Activated T-helper 17 cell treated with anti-CD3 and anti-CD28 coated beads, Interleukin-2, amount 50 U/mL, for 72 hours (primary cell): ENCODE results near the gene CPA1. TPM values are rescaled to one million over a fixed set of nuclear protein-coding genes. Genes with fewer than 3 reads are reported as not detected.

Source experiments
- ATAC-seq: fragments of 150-1000 bp; cut with Tn5 transposase; replicated peaks from 2 replicates; pipeline ENCODE4 v1.10.0; 2021; ENCODE audit warnings: mild to moderate bottlenecking, moderate library complexity
- H3K27ac Mint-ChIP-seq: one replicate; pipeline ENCODE4 v1.8.0; 2022; ENCODE audit warnings: mixed read lengths
- H3K27me3 Mint-ChIP-seq: one replicate; pipeline ENCODE4 v1.8.0; 2022; ENCODE audit warnings: mixed read lengths
- H3K36me3 Mint-ChIP-seq: one replicate; pipeline ENCODE4 v1.8.0; 2022; ENCODE audit warnings: low read depth, mild to moderate bottlenecking, mixed read lengths
- H3K4me1 Mint-ChIP-seq: one replicate; pipeline ENCODE4 v1.8.0; 2022; ENCODE audit warnings: mixed read lengths
- H3K4me3 Mint-ChIP-seq: one replicate; pipeline ENCODE4 v1.8.0; 2022; ENCODE audit warnings: mild to moderate bottlenecking, mixed read lengths
- H3K9me3 Mint-ChIP-seq: one replicate; pipeline ENCODE4 v1.8.0; 2022; ENCODE audit warnings: mixed read lengths
- total RNA-seq, 2 donors: library from RNA; stranded (reverse); gene quantifications; one replicate each; pipeline ENCODE4 v1.2.3, GENCODE V29; 2022

Gene CPA1
- total RNA-seq, 2 donors from 2014 or later: not detected

- peaks cover 8% of the 10 kb centered on the region for H3K36me3 Mint-ChIP-seq
- peak overlapping the region; percentile 58 for H3K4me3 Mint-ChIP-seq
- peaks cover 11% of the 10 kb centered on the region for H3K9me3 Mint-ChIP-seq
- peak overlapping the region; percentile 88 for H3K27ac Mint-ChIP-seq
- peak; percentile 92 for ATAC-seq
- H3K27me3 Mint-ChIP-seq: peaks cover 3% of the 10 kb centered on the region
- peaks cover 13% of the 10 kb centered on the region for H3K4me1 Mint-ChIP-seq
Observed at GRCh38 chr7:130363026-130363847, 17.1 kb upstream of the CPA1 start.

DNA sequence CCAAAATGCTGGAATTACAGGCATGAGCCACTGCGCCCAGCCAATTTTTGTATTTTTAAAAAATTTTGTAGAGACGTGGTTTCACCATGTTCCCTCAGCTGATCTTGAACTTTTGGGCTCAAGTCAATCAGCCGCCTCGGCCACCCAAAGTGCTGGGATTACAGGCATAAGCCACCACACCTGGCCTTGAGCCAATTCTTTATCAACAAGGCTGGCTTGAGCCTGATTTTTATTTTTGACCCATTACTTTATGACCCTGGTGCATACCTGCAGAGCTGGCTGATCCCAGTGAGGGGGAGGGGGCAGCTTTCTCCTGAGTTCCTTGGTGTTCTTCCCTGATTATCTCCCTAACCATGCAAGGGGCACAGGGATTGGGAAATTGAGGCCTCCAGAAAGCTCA lies 15.8 kb upstream of the CPA1 start:
- H3K27ac Mint-ChIP-seq: no peak overlapping the region
- H3K36me3 Mint-ChIP-seq: peaks cover 18% of the 10 kb centered on the region
- ATAC-seq: no peak
- H3K9me3 Mint-ChIP-seq: peaks cover 9% of the 10 kb centered on the region
- no peak overlapping the region for H3K4me3 Mint-ChIP-seq
- peaks cover 3% of the 10 kb centered on the region for H3K27me3 Mint-ChIP-seq
- H3K4me1 Mint-ChIP-seq: peaks cover 24% of the 10 kb centered on the region

GRCh38 chr7:130365088-130365487 lies 15.2 kb upstream of the CPA1 start:
- no peak for ATAC-seq
- peaks cover 29% of the 10 kb centered on the region for H3K4me1 Mint-ChIP-seq
- peaks cover 5% of the 10 kb centered on the region for H3K9me3 Mint-ChIP-seq
- peaks cover 3% of the 10 kb centered on the region for H3K27me3 Mint-ChIP-seq
- peak overlapping the region; percentile 87 for H3K4me3 Mint-ChIP-seq
- peaks cover 18% of the 10 kb centered on the region for H3K36me3 Mint-ChIP-seq
- peak overlapping the region; percentile 95 for H3K27ac Mint-ChIP-seq

DNA sequence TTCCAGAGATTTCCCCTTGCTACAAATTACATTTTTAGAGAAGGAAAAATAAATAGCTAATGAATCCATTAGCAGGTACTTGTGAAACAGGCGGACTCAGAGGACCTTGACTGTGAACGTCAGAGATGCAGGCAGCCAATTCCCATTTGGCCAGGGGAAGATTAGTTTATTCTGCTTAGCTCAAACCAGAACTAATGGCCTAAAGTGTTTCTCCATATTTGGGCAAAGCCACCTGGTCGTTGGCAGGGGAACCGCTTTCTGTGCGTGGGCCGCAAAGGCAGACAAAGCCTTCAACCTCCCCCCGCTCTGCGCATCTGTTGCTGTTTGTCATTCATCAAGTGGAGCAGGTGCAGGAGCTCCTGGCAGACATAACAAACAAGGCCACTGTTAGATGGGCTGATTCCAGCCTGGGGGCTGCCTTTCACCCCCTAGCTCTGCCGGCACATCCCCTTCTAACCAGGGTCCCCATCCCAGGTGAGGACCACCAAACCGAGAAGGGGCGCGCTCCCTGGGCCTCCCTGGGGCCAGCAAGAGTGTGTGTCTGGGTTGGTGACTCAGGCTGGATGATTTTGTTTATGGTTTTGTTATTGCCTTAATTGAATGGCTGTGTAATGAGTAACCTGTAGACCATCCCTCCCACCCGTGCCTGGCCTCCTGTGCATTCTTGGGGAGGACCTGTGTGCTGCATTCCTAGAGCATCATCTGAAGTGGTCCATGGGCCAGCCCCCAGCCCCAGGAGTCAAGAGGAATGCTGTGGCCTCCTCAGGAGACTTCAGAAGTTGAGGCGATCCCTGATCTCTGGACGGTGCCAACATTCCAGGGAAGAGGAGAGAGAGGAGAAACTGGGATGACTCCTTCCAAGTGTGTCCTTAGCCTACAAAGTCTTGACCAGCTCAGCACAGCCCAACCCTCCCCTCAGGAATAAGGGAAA lies 14.5 kb upstream of the CPA1 start:
- H3K27ac Mint-ChIP-seq: peak overlapping the region; percentile 95
- no peaks in the 10 kb centered on the region for H3K9me3 Mint-ChIP-seq
- peaks cover 29% of the 10 kb centered on the region for H3K4me1 Mint-ChIP-seq
- peak overlapping the region; percentile 87 for H3K4me3 Mint-ChIP-seq
- H3K27me3 Mint-ChIP-seq: peaks cover 3% of the 10 kb centered on the region
- H3K36me3 Mint-ChIP-seq: peaks cover 18% of the 10 kb centered on the region
- ATAC-seq: peak; percentile 38

GRCh38 chr7:130366564-130366963 lies 13.7 kb upstream of the CPA1 start:
- ATAC-seq: no peak
- peaks cover 29% of the 10 kb centered on the region for H3K4me1 Mint-ChIP-seq
- no peaks in the 10 kb centered on the region for H3K27me3 Mint-ChIP-seq
- H3K27ac Mint-ChIP-seq: peak overlapping the region; percentile 95
- peaks cover 18% of the 10 kb centered on the region for H3K36me3 Mint-ChIP-seq
- no peaks in the 10 kb centered on the region for H3K9me3 Mint-ChIP-seq
- H3K4me3 Mint-ChIP-seq: peak overlapping the region; percentile 87

GRCh38 chr7:130367088-130367755 lies 13.1 kb upstream of the CPA1 start:
- peaks cover 18% of the 10 kb centered on the region for H3K36me3 Mint-ChIP-seq
- H3K4me1 Mint-ChIP-seq: peaks cover 34% of the 10 kb centered on the region
- peak; percentile 41 for ATAC-seq
- H3K27me3 Mint-ChIP-seq: no peaks in the 10 kb centered on the region
- no peaks in the 10 kb centered on the region for H3K9me3 Mint-ChIP-seq
- H3K27ac Mint-ChIP-seq: peak overlapping the region; percentile 95
- H3K4me3 Mint-ChIP-seq: peak overlapping the region; percentile 87

DNA sequence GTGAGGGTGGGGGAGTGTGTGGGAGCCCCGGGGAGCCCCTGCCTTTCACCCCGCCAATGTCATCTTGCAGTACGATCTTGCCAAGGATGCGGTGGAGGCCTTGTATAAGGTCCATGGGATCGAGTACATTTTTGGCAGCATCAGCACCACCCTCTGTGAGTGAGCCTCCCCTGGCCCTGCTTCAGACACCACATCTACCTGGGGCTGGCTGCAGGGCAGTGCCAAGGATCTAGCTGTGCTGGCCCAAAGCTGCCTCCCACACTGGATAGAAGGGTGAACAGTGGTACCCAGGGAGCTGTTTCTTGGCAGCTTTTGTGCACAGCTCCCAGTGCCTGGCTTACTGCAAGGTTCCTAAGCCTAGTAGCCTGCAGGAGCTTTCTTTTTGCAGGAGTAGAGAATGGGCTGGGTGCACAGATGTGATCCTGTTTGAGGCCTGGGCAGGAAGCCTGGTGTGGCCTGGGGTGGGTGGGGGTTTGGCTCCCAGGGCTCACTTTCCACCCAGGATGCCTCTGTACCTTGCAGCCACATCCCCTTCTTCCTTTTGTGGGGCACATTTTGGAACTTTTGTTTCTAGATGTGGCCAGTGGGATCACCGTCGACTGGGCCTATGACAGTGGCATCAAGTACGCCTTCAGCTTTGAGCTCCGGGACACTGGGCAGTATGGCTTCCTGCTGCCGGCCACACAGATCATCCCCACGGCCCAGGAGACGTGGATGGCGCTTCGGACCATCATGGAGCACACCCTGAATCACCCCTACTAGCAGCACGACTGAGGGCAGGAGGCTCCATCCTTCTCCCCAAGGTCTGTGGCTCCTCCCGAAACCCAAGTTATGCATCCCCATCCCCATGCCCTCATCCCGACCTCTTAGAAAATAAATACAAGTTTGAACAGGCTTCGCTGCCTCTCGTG lies 12.2 kb upstream of the CPA1 start:
- Mint-ChIP-seq H3K27ac (peak overlapping the region; percentile 95), H3K9me3 (no peaks in the 10 kb centered on the region), H3K36me3 (peaks cover 18% of the 10 kb centered on the region), H3K4me3 (peak overlapping the region; percentile 87), H3K4me1 (peaks cover 34% of the 10 kb centered on the region), H3K27me3 (no peaks in the 10 kb centered on the region)
- ATAC-seq: no peak

- H3K4me1 Mint-ChIP-seq: peaks cover 34% of the 10 kb centered on the region
- no peaks in the 10 kb centered on the region for H3K27me3 Mint-ChIP-seq
- peaks cover 18% of the 10 kb centered on the region for H3K36me3 Mint-ChIP-seq
- H3K4me3 Mint-ChIP-seq: peak overlapping the region; percentile 87
- H3K27ac Mint-ChIP-seq: peak overlapping the region; percentile 95
- ATAC-seq: peak; percentile 50
- H3K9me3 Mint-ChIP-seq: no peaks in the 10 kb centered on the region
Observed at GRCh38 chr7:130369110-130369711, 11.1 kb upstream of the CPA1 start.

DNA sequence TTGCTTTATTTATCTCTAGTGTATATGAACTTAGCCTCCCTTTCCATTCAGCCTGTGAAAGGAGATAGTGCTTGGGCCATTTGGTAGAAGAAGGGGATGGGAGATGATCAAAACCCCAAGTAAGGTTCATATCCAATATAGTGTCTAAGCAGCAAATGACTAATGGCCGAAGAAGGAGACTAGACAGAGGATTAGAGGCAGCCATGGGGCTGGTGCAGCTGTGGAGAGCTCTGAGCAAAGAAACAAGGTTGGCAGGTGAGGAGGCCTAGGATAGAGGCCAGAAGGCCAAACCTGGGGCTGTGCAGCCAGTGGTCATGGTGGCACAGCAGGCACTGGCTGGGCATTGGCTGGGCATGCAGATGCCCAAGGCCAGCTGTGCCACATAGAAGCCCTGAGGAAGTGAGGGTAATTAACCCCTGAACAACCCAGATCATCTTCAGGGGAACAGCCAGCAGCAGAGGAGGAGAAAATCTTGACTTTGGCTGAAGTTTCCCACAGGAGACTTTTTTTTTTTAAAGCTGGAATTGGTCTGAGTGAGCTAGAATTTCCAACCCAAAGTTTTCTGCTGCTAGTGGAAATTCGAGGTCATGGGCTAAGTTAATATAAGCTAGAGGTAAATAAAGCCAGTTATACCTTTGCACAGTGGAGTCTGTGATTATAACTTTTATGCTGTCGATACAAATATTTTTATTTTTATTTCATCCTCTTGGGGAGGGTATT lies 10.3 kb upstream of the CPA1 start:
- no peaks in the 10 kb centered on the region for H3K9me3 Mint-ChIP-seq
- peaks cover 18% of the 10 kb centered on the region for H3K36me3 Mint-ChIP-seq
- H3K4me1 Mint-ChIP-seq: peaks cover 34% of the 10 kb centered on the region
- peak overlapping the region; percentile 95 for H3K27ac Mint-ChIP-seq
- no peaks in the 10 kb centered on the region for H3K27me3 Mint-ChIP-seq
- ATAC-seq: no peak
- peak overlapping the region; percentile 87 for H3K4me3 Mint-ChIP-seq

DNA sequence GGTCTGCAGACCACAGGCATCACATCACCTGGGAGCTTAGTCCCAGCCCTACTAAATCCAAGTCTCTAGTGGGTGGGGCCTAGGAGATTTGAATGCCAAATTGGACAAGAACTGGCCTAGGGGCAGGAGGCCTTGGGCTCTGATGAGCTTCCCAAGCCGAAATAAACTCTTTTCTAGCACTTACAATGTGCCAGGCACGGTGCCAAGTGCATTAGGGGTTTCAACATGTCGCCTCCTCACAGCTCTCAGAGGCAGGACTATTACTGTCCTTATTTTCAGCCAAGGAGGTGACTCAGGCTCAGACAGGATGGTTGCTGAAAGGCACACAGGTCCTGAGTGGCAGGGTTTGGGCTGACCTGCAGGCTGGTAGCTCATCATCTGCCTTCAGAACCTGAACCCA lies 9.2 kb upstream of the CPA1 start:
- Mint-ChIP-seq H3K27me3 (no peaks in the 10 kb centered on the region), H3K27ac (no peak overlapping the region), H3K4me3 (no peak overlapping the region), H3K4me1 (peaks cover 29% of the 10 kb centered on the region), H3K36me3 (peaks cover 18% of the 10 kb centered on the region), H3K9me3 (peaks cover under 1% of the 10 kb centered on the region)
- no peak for ATAC-seq

DNA sequence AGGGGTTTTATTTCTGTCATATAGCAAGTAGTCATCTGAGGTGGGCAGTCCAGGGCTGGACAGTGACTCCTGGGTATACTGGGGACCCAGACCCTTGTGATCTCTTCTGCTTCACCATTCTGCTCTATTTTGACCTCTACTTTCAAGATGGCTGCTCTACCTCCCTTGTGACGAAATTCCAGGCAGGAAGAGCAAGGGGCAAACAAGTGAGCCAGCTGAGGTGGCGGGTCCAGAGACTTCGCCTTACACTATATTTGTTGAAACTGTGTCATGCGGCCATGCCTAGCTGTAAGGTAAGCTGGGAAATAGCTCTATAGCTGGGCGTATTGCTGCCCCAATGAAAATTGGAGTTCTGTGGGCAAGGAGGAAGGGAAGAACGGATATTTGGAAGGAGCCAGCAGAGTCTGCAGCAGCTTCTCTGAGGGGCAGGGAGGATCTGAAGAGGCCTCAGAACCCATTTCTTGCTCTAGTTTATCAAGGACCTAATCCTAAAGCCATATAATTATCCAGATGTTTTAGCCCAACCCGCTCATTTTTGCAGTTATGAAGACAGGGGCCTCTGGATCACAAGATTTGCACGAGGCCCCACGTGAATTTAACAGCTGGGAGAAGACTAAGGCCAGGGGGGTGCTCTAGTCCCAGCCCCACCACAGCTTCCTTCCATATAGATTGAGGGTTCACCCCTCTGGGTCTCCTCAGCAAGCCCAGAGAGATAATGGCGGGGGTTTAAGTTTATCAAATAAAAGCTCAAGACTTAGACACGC lies 7.7 kb upstream of the CPA1 start:
- ATAC-seq: no peak
- Mint-ChIP-seq H3K36me3 (peaks cover 10% of the 10 kb centered on the region), H3K27ac (peak overlapping the region; percentile 0), H3K4me1 (peaks cover 21% of the 10 kb centered on the region), H3K4me3 (no peak overlapping the region), H3K27me3 (no peaks in the 10 kb centered on the region), H3K9me3 (peaks cover 8% of the 10 kb centered on the region)

DNA sequence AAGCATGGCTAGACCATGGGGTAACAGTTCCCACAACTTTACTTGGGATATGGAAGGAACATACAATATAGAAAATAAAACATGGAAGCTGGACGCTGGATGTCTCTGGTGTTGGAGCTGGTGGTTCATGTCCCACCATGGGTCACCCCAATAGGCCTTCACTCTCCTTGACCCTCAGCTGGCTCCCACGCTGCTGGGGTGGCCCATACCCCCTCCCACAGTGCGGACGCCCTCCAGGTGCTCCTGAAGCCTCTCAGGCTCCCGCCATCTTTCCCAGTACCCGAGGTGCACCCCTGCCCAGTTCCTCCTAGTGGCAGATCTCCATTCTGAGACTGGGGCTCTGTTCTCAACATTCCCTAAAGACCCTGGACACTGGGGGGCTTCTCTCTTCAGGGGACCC lies 5.8 kb upstream of the CPA1 start:
- Mint-ChIP-seq H3K9me3 (peaks cover 8% of the 10 kb centered on the region), H3K4me1 (peaks cover 10% of the 10 kb centered on the region), H3K27ac (no peak overlapping the region), H3K4me3 (no peak overlapping the region), H3K36me3 (no peaks in the 10 kb centered on the region), H3K27me3 (no peaks in the 10 kb centered on the region)
- ATAC-seq: no peak
